Ishikawa (cell line): ENCODE data around the gene S100A13.

Experiments
- CEBPB ChIP-seq: IDR thresholded peaks from 2 replicates; pipeline ENCODE4 v1.6.1; 2012
- CREB1 ChIP-seq: IDR thresholded peaks from 2 replicates; pipeline ENCODE4 v1.6.1; 2012; ENCODE audit warnings: low read depth
- EGR1 ChIP-seq: IDR thresholded peaks from 2 replicates; pipeline ENCODE4 v1.6.1; 2012
- EP300 ChIP-seq: IDR thresholded peaks from 2 replicates; pipeline ENCODE4 v1.6.1; 2012; ENCODE audit warnings: borderline replicate concordance
- FOXM1 ChIP-seq: IDR thresholded peaks from 2 replicates; pipeline ENCODE4 v1.6.1; 2012; ENCODE audit warnings: low read depth, borderline replicate concordance
- MAX ChIP-seq: IDR thresholded peaks from 2 replicates; pipeline ENCODE4 v1.6.1; 2012
- NFIC ChIP-seq: IDR thresholded peaks from 2 replicates; pipeline ENCODE4 v1.6.1; 2012
- RAD21 ChIP-seq: IDR thresholded peaks from 2 replicates; pipeline ENCODE4 v1.6.1; 2012; ENCODE audit warnings: low read depth
- REST ChIP-seq: IDR thresholded peaks from 2 replicates; pipeline ENCODE4 v1.6.1; 2012; ENCODE audit warnings: low read depth, mild to moderate bottlenecking
- TAF1 ChIP-seq: IDR thresholded peaks from 2 replicates; pipeline ENCODE4 v1.6.1; 2012; ENCODE audit warnings: low read depth, mild to moderate bottlenecking
- TCF12 ChIP-seq: IDR thresholded peaks from 2 replicates; pipeline ENCODE4 v1.6.1; 2012; ENCODE audit warnings: low read depth
- TEAD4 ChIP-seq: IDR thresholded peaks from 2 replicates; pipeline ENCODE4 v1.6.1; 2012
- USF1 ChIP-seq: IDR thresholded peaks from 2 replicates; pipeline ENCODE4 v1.6.1; 2012
- YY1 ChIP-seq: IDR thresholded peaks from 2 replicates; pipeline ENCODE4 v1.6.1; 2012; ENCODE audit warnings: low read depth
- ZBTB7A ChIP-seq: IDR thresholded peaks from 2 replicates; pipeline ENCODE4 v1.6.1; 2012; ENCODE audit warnings: low read depth

S100A13 gene

GRCh38 chr1:153624965-153625611, 2.2 kb downstream of the S100A13 start:
- TF ChIP-seq TEAD4 = no peak
- no peak for TF ChIP-seq REST
- no peak for TF ChIP-seq YY1
- no peak for TF ChIP-seq NFIC
- no peak for TF ChIP-seq FOXM1
- no peak for TF ChIP-seq EGR1
- TF ChIP-seq TAF1 = no peak
- TF ChIP-seq USF1 = no peak
- TF ChIP-seq MAX = no peak

- TF ChIP-seq TCF12 (no peak), ZBTB7A (no peak), EGR1 (no peak), USF1 (no peak), CREB1 (no peak)
Measured at GRCh38 chr1:153623101-153623500, 4.2 kb downstream of the S100A13 start.

GRCh38 chr1:153619171-153619570, 8.1 kb downstream of the S100A13 start:
- TF ChIP-seq YY1 = no peak

- TF ChIP-seq YY1 (no peak), TEAD4 (no peak), EP300 (no peak), TAF1 (no peak), FOXM1 (no peak), MAX (no peak), TCF12 (no peak), ZBTB7A (no peak), NFIC (no peak), REST (no peak), EGR1 (no peak), USF1 (no peak), CEBPB (no peak)
Measured at GRCh38 chr1:153617663-153618062, 9.6 kb downstream of the S100A13 start.

- TF ChIP-seq FOXM1 (no peak), EP300 (no peak), NFIC (0 out of 2 replicates have a peak, but pooled peaks have one; percentile 11), ZBTB7A (no peak), REST (no peak), CEBPB (no peak), TEAD4 (no peak), CREB1 (no peak), EGR1 (no peak), MAX (peak; percentile 48), USF1 (0 out of 2 replicates have a peak, but pooled peaks have one; percentile 22), YY1 (no peak), TAF1 (no peak), TCF12 (no peak), RAD21 (no peak)
Measured at GRCh38 chr1:153616917-153617311, 10.4 kb downstream of the S100A13 start.
